Measurements from ENCODE around the gene LPP.

Gene LPP

GRCh38 chr3:188106887-188107830 is 46.8 kb upstream of the LPP start:
- Histone ChIP-seq H3K9me2 (ENCODE audit: low read depth, low read length) (no peaks in the 10 kb centered on the region), H2AFZ (ENCODE audit: low read length) (no peak overlapping the region), H3K36me3 (ENCODE audit: insufficient read depth, low read length) (no peaks in the 10 kb centered on the region), H3K27me3 (ENCODE audit: insufficient read depth, low read length) (no peaks in the 10 kb centered on the region), H3K27ac (ENCODE audit: low read depth, low read length, poor library complexity, severe bottlenecking) (peak overlapping the region; percentile 85), H3K4me1 (ENCODE audit: insufficient read depth, low read length, severe bottlenecking) (peaks cover 55% of the 10 kb centered on the region), H3F3A (ENCODE audit: insufficient read depth, low read length) (no peaks in the 10 kb centered on the region), H3K9me3 (ENCODE audit: low read length) (no peaks in the 10 kb centered on the region), H3K79me2 (ENCODE audit: insufficient read depth, low read length) (no peaks in the 10 kb centered on the region), H4K20me1 (ENCODE audit: insufficient read depth, low read length) (no peaks in the 10 kb centered on the region), H3K4me3 (ENCODE audit: low read depth, low read length, poor library complexity, severe bottlenecking) (no peak overlapping the region), H3K4me2 (ENCODE audit: low read length) (no peak overlapping the region), H3K9ac (ENCODE audit: low read length) (no peak overlapping the region)
- TF ChIP-seq CTCF (IDR thresholded peaks at IDR 0.05; ENCODE audit: low read length), result no peak
- TF ChIP-seq EZH2 (IDR thresholded peaks at IDR 0.05; ENCODE audit: borderline replicate concordance, low read length), result no peak

GRCh38 chr3:188108703-188109412 is 45.1 kb upstream of the LPP start:
- TF ChIP-seq EZH2 (IDR thresholded peaks at IDR 0.05; ENCODE audit: borderline replicate concordance, low read length) (no peak), CTCF (IDR thresholded peaks at IDR 0.05; ENCODE audit: low read length) (no peak)
- H3K9me2 ChIP-seq (ENCODE audit: low read depth, low read length), result no peaks in the 10 kb centered on the region
- H3K9me3 ChIP-seq (ENCODE audit: low read length), result no peaks in the 10 kb centered on the region
- H3K4me3 ChIP-seq (ENCODE audit: low read depth, low read length, poor library complexity, severe bottlenecking), result peak overlapping the region; percentile 22
- peak overlapping the region; percentile 50 for H3K4me2 ChIP-seq (ENCODE audit: low read length)
- peak overlapping the region; percentile 85 for H3K27ac ChIP-seq (ENCODE audit: low read depth, low read length, poor library complexity, severe bottlenecking)
- no peaks in the 10 kb centered on the region for H3K36me3 ChIP-seq (ENCODE audit: insufficient read depth, low read length)
- H4K20me1 ChIP-seq (ENCODE audit: insufficient read depth, low read length), result no peaks in the 10 kb centered on the region
- peak overlapping the region; percentile 32; the same call in 1 of the 2 replicates for H3K9ac ChIP-seq (ENCODE audit: low read length)
- H2AFZ ChIP-seq (ENCODE audit: low read length), result peak overlapping the region; percentile 10; the same call in 1 of the 2 replicates
- H3K27me3 ChIP-seq (ENCODE audit: insufficient read depth, low read length), result no peaks in the 10 kb centered on the region
- peaks cover 69% of the 10 kb centered on the region for H3K4me1 ChIP-seq (ENCODE audit: insufficient read depth, low read length, severe bottlenecking)
- no peaks in the 10 kb centered on the region for H3F3A ChIP-seq (ENCODE audit: insufficient read depth, low read length)
- no peaks in the 10 kb centered on the region for H3K79me2 ChIP-seq (ENCODE audit: insufficient read depth, low read length)

DNA sequence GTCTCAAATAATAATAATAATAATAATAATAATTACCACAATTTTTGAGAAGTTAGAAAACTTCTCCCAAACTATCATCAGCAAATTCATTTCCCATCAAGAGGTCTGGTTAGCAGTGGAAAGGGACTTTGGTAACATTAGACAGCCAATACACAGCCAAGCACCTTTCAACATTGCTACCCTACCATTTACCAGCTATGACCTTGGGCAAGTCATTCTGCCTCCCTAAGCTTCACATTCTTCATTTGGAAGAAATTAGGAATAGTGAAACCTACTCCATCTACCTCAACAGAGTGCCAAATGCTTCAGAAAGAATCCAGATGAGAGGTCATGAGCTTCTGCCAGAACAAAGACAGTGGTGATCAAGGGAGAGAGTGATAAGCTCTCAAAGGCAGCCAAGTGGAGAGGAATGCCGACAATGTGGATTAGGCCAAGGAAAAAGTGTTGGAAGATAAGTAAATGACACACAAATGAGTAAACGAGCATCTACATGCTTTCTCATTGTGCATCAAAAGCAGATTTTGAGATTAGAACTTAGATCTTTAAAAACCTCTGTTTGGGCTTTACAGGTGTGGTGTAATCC is 42.9 kb upstream of the LPP start:
- TF ChIP-seq EZH2 (IDR thresholded peaks at IDR 0.05; ENCODE audit: borderline replicate concordance, low read length) (no peak), CTCF (IDR thresholded peaks at IDR 0.05; ENCODE audit: low read length) (no peak)
- no peaks in the 10 kb centered on the region for H3K9me2 ChIP-seq (ENCODE audit: low read depth, low read length)

More for the DNA sequence above, 42.9 kb upstream of the LPP start:
- H3K4me1 ChIP-seq (ENCODE audit: insufficient read depth, low read length, severe bottlenecking), result peaks cover 62% of the 10 kb centered on the region
- H3F3A ChIP-seq (ENCODE audit: insufficient read depth, low read length), result no peaks in the 10 kb centered on the region
- no peak overlapping the region for H3K4me3 ChIP-seq (ENCODE audit: low read depth, low read length, poor library complexity, severe bottlenecking)
- no peaks in the 10 kb centered on the region for H3K27me3 ChIP-seq (ENCODE audit: insufficient read depth, low read length)
- H3K4me2 ChIP-seq (ENCODE audit: low read length), result no peak overlapping the region
- no peaks in the 10 kb centered on the region for H3K36me3 ChIP-seq (ENCODE audit: insufficient read depth, low read length)
- H3K9me3 ChIP-seq (ENCODE audit: low read length), result no peaks in the 10 kb centered on the region
- H3K9ac ChIP-seq (ENCODE audit: low read length), result no peak overlapping the region
- peak overlapping the region; percentile 6 for H3K27ac ChIP-seq (ENCODE audit: low read depth, low read length, poor library complexity, severe bottlenecking)
- no peak overlapping the region for H2AFZ ChIP-seq (ENCODE audit: low read length)
- no peaks in the 10 kb centered on the region for H3K79me2 ChIP-seq (ENCODE audit: insufficient read depth, low read length)
- H4K20me1 ChIP-seq (ENCODE audit: insufficient read depth, low read length), result no peaks in the 10 kb centered on the region
